HG02759 (cell line): Measurements from ENCODE around the gene ABCA12.

Source experiments
- ATAC-seq: cut with Tn5 transposase; IDR thresholded peaks from one replicate; pipeline ENCODE4 v1.9.1; 2021; ENCODE audit warnings: mild to moderate bottlenecking, moderate library complexity; ENCODE audit not compliant: unreplicated experiment

ABCA12 gene

GRCh38 chr2:215049341-215049740 lies 89.1 kb downstream of the ABCA12 start:
- no peak for ATAC-seq

- no peak for ATAC-seq
Observed at GRCh38 chr2:215038421-215038820, 100.0 kb downstream of the ABCA12 start.

DNA sequence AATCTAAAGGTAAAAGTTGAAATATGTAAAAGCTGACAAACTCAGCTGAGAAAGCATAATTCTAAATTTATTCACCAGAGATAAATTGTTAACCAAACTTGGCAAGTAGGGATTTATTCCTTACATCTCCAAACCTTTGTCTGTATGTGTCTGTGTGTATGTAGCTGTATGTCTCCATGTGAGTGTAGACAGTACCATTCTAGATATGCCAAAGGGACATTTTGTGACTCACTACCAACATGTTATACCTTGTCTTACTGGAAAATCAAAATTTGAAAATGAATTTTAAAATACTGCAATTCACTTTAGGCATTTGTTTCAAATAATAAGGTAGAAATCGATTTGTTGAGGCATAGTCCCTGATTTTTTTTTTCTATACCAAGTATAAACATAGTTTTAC lies 102.1 kb downstream of the ABCA12 start:
- no peak for ATAC-seq

- no peak for ATAC-seq
Observed at GRCh38 chr2:215034154-215034553, 104.3 kb downstream of the ABCA12 start.

- no peak for ATAC-seq
Observed at GRCh38 chr2:215032153-215032552, 106.3 kb downstream of the ABCA12 start.

DNA sequence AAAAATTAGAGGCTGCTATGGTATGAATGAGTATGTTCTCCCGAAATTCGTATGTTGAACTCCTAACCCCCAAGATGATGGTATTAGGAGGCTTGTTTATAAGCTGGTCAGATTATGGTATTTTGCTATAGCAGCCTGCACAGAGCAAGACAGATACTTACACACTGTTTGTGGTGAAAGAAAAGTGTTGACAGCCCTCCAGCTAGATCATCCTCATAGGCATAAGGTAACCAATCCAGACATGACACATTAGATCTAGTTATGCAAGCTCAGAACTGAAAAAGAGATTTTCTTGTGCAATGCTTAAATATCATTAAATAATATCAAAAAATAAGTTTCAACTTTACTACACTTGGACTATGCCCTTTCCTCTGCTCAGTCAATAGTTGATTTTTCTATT lies 107.1 kb downstream of the ABCA12 start:
- no peak for ATAC-seq

DNA sequence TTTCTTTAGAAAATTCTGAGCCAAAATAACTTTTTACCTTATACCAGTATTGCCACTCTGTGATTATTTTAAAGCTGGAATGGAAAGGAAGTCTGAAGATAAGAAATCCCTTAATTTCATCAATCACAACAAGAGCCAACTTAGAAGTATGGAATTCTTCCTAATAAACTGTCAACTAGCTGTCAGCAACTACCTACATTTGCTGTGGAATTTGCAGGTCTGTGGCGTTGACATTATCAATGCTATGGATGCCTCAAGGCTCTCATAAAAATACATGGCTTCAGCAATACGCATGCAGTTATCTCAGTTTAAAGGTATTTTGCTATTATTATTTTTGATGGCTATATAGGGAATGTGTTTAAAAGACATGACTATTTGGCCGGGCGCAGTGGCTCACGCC lies 108.5 kb downstream of the ABCA12 start:
- ATAC-seq = no peak

DNA sequence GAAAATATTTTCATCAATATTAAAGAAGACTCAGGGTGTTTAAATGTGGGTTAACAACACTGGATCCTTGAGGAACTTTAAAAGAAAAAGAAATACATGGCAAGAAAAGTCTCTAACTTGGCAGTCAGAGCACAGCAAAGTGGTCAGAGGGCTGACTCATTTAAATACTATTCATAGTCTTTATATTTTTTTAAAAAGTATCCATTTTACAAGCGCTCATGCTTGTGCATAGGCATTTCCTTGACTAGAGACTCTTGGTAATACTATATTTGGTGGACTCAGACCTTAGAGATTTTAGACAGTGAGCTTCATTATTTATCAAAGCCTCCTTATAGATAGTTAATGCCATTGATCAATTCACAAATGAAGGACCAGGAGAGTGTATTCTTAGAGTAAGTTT lies 110.2 kb downstream of the ABCA12 start:
- ATAC-seq = no peak

GRCh38 chr2:215027779-215028178 lies 110.6 kb downstream of the ABCA12 start:
- ATAC-seq = no peak

- no peak for ATAC-seq
Observed at GRCh38 chr2:215022910-215023309, 115.5 kb downstream of the ABCA12 start.

GRCh38 chr2:215022418-215022817 lies 116.0 kb downstream of the ABCA12 start:
- ATAC-seq = no peak

DNA sequence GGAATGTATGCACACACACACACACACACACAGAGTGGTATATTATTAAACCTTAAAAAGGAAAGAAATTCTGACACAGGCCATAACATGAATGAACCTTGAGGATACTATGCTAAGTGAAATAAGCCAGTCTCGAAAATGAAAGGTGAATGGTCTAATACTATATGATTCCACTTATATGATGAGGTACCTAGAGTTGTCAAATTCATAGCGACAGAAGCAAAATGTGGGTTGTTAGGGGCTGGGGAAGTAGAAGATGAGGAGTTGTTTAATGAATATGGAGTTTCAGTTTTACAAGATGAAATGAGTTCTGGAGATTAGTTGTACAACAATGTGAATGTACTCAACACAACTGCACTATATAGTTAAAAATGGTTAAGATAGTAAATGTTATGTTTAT lies 118.1 kb downstream of the ABCA12 start:
- ATAC-seq = no peak

- no peak for ATAC-seq
Observed at GRCh38 chr2:215019521-215020145, 118.8 kb downstream of the ABCA12 start.

DNA sequence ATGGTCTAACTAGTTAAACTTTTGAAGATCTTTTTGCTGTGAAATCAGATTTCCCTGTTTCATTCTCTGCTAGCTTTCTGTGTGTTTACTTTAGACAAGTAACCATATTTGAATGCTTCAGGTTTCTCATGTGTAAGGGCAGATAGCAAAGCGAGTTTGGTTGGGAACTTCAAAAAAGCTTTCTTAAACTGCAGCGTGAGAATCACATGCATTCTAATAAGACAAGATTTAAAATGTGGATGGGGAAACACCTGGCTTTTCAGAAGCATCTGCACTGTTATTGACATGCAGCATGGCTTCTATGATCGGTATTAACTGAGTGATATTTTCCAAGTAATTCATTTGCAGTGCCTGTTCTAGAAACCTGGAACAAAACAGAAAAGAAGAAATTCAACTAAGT lies 119.3 kb downstream of the ABCA12 start:
- no peak for ATAC-seq

DNA sequence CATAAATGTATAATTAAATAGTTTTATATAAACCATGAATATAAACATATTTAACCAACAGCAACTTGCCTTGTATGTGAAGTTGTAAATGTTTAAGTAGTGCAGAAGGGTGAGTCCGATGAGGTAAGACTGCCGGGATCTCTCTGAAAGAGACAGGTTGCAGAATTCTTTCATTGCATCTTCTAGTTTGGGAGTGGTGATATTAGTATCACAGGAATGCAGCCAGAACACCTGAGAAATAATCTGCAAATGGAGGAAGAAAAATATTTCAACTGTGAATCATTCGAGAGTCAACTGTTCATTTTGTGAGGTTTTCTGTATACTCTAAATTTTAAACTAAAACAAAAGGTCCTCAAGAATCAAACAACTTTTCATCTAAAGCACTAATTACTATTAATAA lies 123.0 kb downstream of the ABCA12 start:
- ATAC-seq = no peak

- ATAC-seq = no peak
Observed at GRCh38 chr2:215010390-215010789, 128.0 kb downstream of the ABCA12 start.

DNA sequence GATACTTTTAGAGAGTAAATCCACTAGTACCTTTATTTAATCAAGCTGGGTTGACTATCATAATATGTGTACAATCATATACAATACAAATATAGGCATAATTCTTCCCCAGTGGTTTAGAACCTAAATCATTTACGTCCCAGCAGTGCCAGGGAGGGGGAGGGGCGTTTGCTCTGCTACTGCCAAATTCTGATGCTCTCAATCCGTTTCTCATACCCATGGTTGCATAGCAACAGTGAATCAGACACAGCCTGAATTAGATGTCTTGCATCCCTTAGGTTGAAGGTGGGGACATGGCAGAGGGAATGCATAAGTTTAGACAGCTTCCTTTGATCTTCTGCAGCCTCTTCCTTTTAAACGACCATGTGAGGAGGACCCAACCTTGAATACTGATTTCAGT lies 135.4 kb downstream of the ABCA12 start:
- ATAC-seq = no peak

DNA sequence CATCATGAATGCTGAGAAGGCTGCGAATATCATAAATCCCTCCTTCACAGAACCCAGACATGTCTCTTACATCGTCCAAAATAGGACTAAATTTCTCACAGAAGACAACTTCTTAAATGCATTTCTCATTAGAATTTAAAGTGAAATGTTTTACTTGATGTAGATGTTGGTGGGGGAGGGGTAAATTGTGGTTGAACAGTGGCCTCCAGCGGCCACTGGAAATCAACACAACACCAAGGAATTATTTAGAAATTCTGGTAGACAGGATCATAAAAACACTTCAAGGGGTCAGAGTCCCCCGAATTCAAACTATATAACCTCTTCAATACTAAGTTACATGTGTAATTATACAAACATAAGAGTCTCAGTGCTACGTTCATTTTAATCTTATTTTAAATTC lies 135.9 kb downstream of the ABCA12 start:
- peak; percentile 63 for ATAC-seq

DNA sequence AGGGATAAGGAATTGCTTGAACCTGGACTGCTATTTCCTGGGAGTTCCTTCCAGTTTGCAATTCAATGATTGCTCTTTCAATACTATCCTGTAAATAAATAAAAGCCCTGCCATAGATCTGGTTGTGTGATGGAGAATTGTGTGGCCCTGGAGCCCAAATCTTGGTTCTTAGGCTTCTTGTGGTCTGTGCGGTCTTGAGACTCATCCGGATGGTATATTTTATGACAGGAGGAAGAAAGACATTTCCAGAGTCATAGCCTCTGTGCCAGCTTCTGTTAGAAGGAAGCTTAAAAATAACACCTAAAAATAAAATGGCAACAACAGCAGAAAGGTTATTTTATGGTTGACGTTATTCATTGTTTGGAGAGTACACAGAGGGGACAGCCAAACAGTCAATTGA lies 137.7 kb downstream of the ABCA12 start:
- no peak for ATAC-seq

- peak; percentile 94 for ATAC-seq
Observed at GRCh38 chr2:214995926-214996670, 142.3 kb downstream of the ABCA12 start.

GRCh38 chr2:214995409-214995808 lies 143.0 kb downstream of the ABCA12 start:
- peak; percentile 57 for ATAC-seq

GRCh38 chr2:214992911-214993310 lies 145.5 kb downstream of the ABCA12 start:
- no peak for ATAC-seq

GRCh38 chr2:214989187-214989586 lies 149.2 kb downstream of the ABCA12 start:
- ATAC-seq = no peak
